Keratinocyte (primary cell): Measurements from ENCODE around the gene HPSE2. TPM values are rescaled to one million over a fixed set of nuclear protein-coding genes. Genes with fewer than 3 reads are reported as not detected.

Source experiments
- DNase-seq: peaks from one replicate; pipeline ENCODE4 v3.0.0-alpha.2; 2011; ENCODE audit warnings: low read depth, missing footprints, low spot score
- FAIRE-seq: peaks from 2 replicates; lab custom pipeline; 2011; peaks lifted over from hg19 to GRCh38; lab: Jason Lieb, UNC
- H2AFZ ChIP-seq: 2 replicates; pipeline ENCODE4 v1.6.0; 2012; ENCODE audit warnings: low read length, control low read depth, inconsistent platforms; ENCODE audit not compliant: control insufficient read depth
- H3K27ac ChIP-seq: 2 replicates; pipeline ENCODE4 v1.5.1; 2011; ENCODE audit warnings: low read length; ENCODE audit not compliant: control insufficient read depth, insufficient read depth
- H3K27me3 ChIP-seq: 3 replicates; pipeline ENCODE4 v1.6.0; 2011; ENCODE audit warnings: low read length; ENCODE audit not compliant: control insufficient read depth, insufficient read depth; ENCODE audit errors: extremely low read depth
- H3K36me3 ChIP-seq, 2 experiments: 2 replicates in 1 of 2; 3 replicates in 1 of 2; pipeline ENCODE4 v1.5.1; 2011; ENCODE audit warnings: low read length in 2 of 2, mild to moderate bottlenecking in 1 of 2; ENCODE audit not compliant: control insufficient read depth in 2 of 2, insufficient read depth in 2 of 2; ENCODE audit errors: extremely low read depth in 1 of 2
- H3K4me1 ChIP-seq: 3 replicates; pipeline ENCODE4 v1.5.1; 2011; ENCODE audit warnings: low read length; ENCODE audit not compliant: control insufficient read depth, insufficient read depth; ENCODE audit errors: extremely low read depth
- H3K4me2 ChIP-seq: 3 replicates; pipeline ENCODE4 v1.6.0; 2011; ENCODE audit warnings: low read depth, low read length; ENCODE audit not compliant: control insufficient read depth, insufficient read depth; ENCODE audit errors: extremely low read depth
- H3K4me3 ChIP-seq, 3 experiments: fragments of 200-600 bp in 1 of 3; sonication (generic) in 1 of 3; 2 replicates in 2 of 3; 3 replicates in 1 of 3; pipeline ENCODE4 v1.5.1; 2011 to 2016; ENCODE audit warnings: low read length in 3 of 3, mild to moderate bottlenecking in 3 of 3, control low read depth in 2 of 3, inconsistent platforms in 1 of 3, low read depth in 1 of 3, mixed read lengths in 1 of 3, mixed run types in 1 of 3, moderate library complexity in 1 of 3; ENCODE audit not compliant: control insufficient read depth in 2 of 3, insufficient read depth in 2 of 3; ENCODE audit errors: extremely low read depth in 1 of 3
- H3K79me2 ChIP-seq: 2 replicates; pipeline ENCODE4 v1.6.0; 2012; ENCODE audit warnings: low read length; ENCODE audit not compliant: control insufficient read depth, insufficient read depth
- H3K9ac ChIP-seq: 3 replicates; pipeline ENCODE4 v1.6.0; 2011; ENCODE audit warnings: low read length; ENCODE audit not compliant: control insufficient read depth, insufficient read depth; ENCODE audit errors: extremely low read depth
- H3K9me1 ChIP-seq: 3 replicates; pipeline ENCODE4 v1.6.0; 2011; ENCODE audit warnings: low read length; ENCODE audit not compliant: control insufficient read depth, insufficient read depth; ENCODE audit errors: extremely low read depth
- H3K9me3 ChIP-seq: 2 replicates; pipeline ENCODE4 v1.5.1; 2012; ENCODE audit warnings: low read depth, low read length; ENCODE audit not compliant: control insufficient read depth
- H4K20me1 ChIP-seq: 3 replicates; pipeline ENCODE4 v1.6.0; 2011; ENCODE audit warnings: low read length; ENCODE audit not compliant: control insufficient read depth, insufficient read depth; ENCODE audit errors: extremely low read depth
- CTCF ChIP-seq, 3 experiments: IDR thresholded peaks in 1 of 3; conservative IDR thresholded peaks in 1 of 3; optimal IDR thresholded peaks in 1 of 3; 2 replicates in 2 of 3; 3 replicates in 1 of 3; pipeline versions ENCODE3 to v1.5.1; 2011; ENCODE audit warnings: low read length in 3 of 3, mild to moderate bottlenecking in 3 of 3, moderate library complexity in 2 of 3, control low read depth in 1 of 3, inconsistent platforms in 1 of 3; ENCODE audit not compliant: insufficient read depth in 2 of 3; ENCODE audit errors: extremely low read depth in 1 of 3
- EZH2 ChIP-seq: IDR thresholded peaks from one replicate; pipeline ENCODE4 v1.6.1; 2012; ENCODE audit warnings: inconsistent platforms, mild to moderate bottlenecking, low read length, moderate library complexity
- dilution Hi-C: fragments of 300-500 bp; cut with MboI; formaldehyde crosslinking; loops from one replicate; pipeline ENCODE4 v1.7.0; 2020; ENCODE audit warnings: low sequenced_read_pairs; ENCODE audit not compliant: extremely low pct_ligation_motif_present
- polyA plus RNA-seq, 5 experiments: library from polyadenylated mRNA; depleted of rRNA in 3 of 5; stranded (reverse) in 3 of 5; stranded (forward) in 1 of 5; unstranded in 1 of 5; fragments of >200 nt; gene quantifications; 1 replicate in 1 of 5; 2 replicates in 3 of 5; 3 replicates in 1 of 5; pipeline versions ENCODE4 v1.2.1 to v1.2.3, GENCODE V29; 2011 to 2012; ENCODE audit warnings: missing spikeins in 2 of 5, low read depth in 1 of 5, low replicate concordance in 1 of 5

Gene HPSE2
- polyA plus RNA-seq, 1 donor (not counting 4 experiments of a cell fraction or from before 2014, with no cell fraction given) = 0.01 TPM

DNA sequence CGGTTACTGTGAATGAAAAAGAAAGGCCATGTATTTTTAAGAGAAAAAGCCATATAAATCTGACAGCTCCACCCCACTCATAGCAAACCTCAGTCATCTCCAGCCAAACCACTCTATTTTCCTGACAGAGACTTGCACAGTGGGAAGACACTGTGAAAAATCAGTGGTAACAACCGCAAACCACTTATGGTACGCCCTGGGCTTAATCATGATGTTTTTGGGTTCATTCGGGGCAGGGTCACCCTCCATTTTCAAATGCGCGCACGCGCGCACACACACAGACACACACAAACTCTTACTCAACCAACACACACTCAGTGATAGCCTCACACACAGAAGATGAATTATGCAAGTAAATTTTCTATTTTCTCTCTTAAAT is 706.9 kb downstream of the HPSE2 start:
- H3K9me3 ChIP-seq = no peaks in the 10 kb centered on the region
- no peaks in the 10 kb centered on the region for H3K9me1 ChIP-seq
- H3K9ac ChIP-seq = no peak overlapping the region
- TF ChIP-seq CTCF (optimal IDR thresholded peaks at IDR 0.05 in 1 of 3, IDR thresholded peaks at IDR 0.05 in 1 of 3, conservative IDR thresholded peaks at IDR 0.05 in 1 of 3; ENCODE audit: extremely low read depth in 1 of 3, insufficient read depth in 2 of 3, low read length in 3 of 3) (no peak), EZH2 (no peak)
- DNase-seq = no peak
- dilution Hi-C loops = no loop called here
- no peaks in the 10 kb centered on the region for H3K27me3 ChIP-seq
- no peaks in the 10 kb centered on the region for H4K20me1 ChIP-seq
- no peaks in the 10 kb centered on the region for H3K4me1 ChIP-seq
- no peak overlapping the region for H3K4me2 ChIP-seq
- no peak overlapping the region for H3K27ac ChIP-seq
- H3K36me3 ChIP-seq = no peaks in the 10 kb centered on the region
- H2AFZ ChIP-seq = no peak overlapping the region
- no peak for FAIRE-seq
- no peak overlapping the region for H3K4me3 ChIP-seq
- H3K79me2 ChIP-seq = no peaks in the 10 kb centered on the region

GRCh38 chr10:98528166-98528804 is 707.4 kb downstream of the HPSE2 start:
- FAIRE-seq (no peak), DNase-seq (no peak)
- no peaks in the 10 kb centered on the region for H4K20me1 ChIP-seq
- no peak overlapping the region for H3K4me3 ChIP-seq
- H3K79me2 ChIP-seq = no peaks in the 10 kb centered on the region
- H3K4me1 ChIP-seq = no peaks in the 10 kb centered on the region
- H3K9me1 ChIP-seq = no peaks in the 10 kb centered on the region
- no peaks in the 10 kb centered on the region for H3K36me3 ChIP-seq
- H3K9ac ChIP-seq = no peak overlapping the region
- H3K9me3 ChIP-seq = no peaks in the 10 kb centered on the region
- H3K4me2 ChIP-seq = no peak overlapping the region
- dilution Hi-C loops = no loop called here
- H3K27me3 ChIP-seq = no peaks in the 10 kb centered on the region
- no peak overlapping the region for H2AFZ ChIP-seq
- no peak for TF ChIP-seq EZH2
- TF ChIP-seq CTCF (optimal IDR thresholded peaks at IDR 0.05 in 1 of 3, IDR thresholded peaks at IDR 0.05 in 1 of 3, conservative IDR thresholded peaks at IDR 0.05 in 1 of 3; ENCODE audit: extremely low read depth in 1 of 3, insufficient read depth in 2 of 3, low read length in 3 of 3) = no peak
- no peak overlapping the region for H3K27ac ChIP-seq
